HG03280 (cell line): ENCODE data around the gene RNF215.

ENCODE experiments used
- ATAC-seq: cut with Tn5 transposase; IDR thresholded peaks from one replicate; pipeline ENCODE4 v1.9.1; 2021; ENCODE audit warnings: mild to moderate bottlenecking, moderate library complexity; ENCODE audit not compliant: unreplicated experiment

The RNF215 gene

DNA sequence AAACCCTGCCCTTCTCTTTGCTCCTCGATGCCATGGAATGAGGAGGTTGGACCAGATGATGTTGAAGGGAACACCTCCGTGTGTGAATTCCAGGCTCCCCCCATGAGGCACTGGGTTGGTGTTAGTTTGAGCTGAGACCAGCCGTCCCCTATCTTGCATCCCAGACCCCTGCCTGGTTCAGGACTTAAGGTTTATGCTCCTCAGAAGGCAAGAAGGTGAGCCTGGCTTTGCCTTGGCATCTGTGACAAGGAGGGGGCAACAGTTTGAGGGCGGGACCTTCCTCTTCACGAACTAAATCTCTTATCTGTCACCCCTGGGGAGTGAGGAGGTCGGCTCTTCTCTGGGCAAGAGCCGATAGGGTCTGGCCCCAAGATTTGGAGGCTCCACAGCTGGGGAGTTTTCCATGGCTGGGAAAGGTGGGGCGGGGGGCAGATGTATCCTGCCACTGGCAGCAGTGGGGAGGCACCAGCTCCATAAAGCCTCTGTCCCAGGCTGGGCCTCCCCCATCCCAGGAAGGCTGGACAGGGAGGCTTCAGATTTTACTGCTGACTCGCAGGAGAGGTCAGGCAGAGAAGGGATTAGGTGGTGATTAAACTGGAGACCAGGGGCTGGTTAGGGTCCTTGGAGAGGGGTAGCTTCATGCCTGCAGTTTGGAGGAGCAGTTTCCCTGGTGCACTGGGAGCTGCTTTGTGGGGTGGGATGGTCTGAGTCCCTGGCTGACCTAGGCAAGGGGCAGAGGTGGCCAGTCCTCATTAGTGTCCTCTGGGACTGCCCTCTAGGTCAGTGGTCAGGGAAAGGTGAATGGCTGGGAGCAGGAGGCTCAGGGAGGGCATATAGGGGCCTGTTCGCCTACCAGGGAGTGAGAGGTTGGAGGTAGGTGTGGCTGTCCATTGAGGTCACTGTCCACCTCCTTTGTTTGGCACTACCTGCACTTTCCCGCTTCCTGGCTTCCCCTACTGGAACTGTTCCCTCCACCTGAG is 10.7 kb upstream of the RNF215 start:
- no peak for ATAC-seq

DNA sequence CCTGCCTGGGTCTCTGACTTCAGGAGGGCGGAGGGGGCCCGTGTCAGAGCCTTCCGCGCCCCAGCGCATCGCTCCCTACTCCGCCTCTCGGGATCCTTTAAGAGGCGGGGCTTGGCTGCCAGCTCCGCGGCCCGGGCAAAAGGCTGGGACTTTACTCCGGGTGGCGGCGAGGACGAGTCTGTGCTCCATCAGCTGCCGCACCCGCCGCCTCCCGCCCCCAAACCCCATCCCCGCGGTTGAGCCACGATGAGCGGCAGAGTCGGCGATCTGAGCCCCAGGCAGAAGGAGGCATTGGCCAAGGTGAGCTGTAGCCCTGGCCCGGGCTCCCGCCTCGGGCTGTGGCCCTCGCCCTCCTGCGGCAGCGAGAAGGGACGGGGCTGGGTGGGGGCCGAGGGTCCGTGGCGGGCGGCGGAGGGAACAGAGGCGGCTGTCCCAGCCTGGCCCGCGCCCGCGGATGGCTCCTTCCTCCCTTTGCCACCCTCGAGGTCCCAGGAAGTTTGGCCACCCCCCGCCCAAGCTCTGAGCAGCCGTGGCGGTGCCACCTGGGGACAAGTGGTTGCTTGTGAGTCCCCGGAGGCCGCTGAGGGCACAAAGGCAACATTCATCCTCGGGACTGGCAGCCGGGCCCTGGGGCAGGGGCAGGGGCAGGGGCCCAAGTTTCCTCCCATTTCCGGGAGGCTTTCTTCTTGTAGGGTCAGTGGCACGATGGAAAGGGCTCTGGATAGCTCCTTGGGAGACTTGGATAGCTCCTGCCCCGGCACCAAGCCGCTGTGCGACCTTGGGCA is 9.9 kb upstream of the RNF215 start, which contains the start of gene SEC14L2:
TSS of gene SEC14L2 (plus strand) at position 148 of the 785 bp plus-strand sequence. CDS start at position 247, 99 bp downstream.
- no peak for ATAC-seq

DNA sequence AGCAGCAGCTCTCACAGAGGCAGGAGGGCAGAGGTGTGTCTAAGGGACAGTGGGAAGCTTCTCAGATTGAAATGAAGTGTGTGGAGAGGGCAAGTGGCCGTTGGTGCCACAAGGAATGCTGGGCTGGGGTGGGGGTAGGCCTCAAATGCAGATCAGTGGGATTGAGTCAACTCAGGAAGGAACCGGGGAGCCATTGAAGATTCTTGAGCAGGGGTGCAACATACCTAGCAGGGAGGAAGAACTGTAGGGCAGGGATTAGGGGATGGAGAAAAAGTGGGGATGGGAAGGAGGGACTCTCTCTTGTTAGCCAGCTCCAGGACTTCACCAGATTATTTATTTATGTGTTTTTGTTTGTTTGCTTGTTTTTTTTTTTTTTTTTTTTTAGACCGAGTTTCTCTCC is 6.7 kb upstream of the RNF215 start:
- ATAC-seq, result no peak

DNA sequence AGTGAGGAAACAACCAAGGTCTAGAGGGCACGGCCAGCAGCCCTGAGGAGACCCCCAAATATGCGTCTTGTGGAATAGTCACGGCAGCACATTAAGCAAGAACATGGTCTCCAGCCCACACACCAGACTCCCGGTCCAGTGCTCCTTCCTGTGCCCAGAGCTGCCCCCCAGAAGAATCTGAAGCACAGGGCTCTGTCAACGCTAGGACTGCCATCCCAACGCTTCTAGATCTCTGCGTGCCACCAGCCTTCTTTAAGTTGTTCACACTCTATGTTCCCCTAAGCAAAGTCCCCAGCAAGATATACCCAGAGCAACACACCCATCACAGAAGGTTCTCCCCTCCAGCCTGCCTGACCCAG is 6.1 kb upstream of the RNF215 start:
- no peak for ATAC-seq

DNA sequence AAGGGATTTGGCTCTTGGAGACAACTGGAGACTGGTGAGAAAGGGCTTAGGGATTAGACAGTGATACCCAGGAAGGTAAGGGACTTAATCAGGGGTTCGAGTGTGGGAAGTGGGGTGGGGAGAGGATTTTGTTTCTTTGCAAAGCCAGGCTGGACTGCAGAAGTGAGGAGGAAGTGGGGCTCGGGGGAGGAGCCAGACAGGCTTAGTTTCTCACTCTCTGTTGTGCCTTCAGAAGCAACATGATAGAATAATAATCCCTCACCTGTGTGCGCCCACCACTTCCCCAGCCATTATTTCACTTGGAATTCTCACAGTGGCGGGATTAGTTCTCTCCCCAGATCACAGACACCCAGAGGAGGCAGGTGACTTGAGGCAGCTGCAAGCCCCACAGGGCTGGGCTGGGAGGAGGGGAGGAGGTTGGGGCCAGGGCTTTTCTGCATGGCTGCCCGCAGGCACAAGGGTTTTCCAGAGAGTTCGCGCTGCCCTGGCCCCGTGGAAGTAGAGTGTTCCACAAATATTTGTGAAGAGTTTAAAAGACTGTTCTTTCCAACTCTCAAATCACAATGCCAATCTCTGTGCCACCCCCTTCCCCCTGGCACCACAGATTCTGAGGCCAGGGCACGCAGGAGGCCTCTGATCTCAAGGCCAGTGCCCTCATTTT is 5.6 kb upstream of the RNF215 start:
- ATAC-seq, result no peak

DNA sequence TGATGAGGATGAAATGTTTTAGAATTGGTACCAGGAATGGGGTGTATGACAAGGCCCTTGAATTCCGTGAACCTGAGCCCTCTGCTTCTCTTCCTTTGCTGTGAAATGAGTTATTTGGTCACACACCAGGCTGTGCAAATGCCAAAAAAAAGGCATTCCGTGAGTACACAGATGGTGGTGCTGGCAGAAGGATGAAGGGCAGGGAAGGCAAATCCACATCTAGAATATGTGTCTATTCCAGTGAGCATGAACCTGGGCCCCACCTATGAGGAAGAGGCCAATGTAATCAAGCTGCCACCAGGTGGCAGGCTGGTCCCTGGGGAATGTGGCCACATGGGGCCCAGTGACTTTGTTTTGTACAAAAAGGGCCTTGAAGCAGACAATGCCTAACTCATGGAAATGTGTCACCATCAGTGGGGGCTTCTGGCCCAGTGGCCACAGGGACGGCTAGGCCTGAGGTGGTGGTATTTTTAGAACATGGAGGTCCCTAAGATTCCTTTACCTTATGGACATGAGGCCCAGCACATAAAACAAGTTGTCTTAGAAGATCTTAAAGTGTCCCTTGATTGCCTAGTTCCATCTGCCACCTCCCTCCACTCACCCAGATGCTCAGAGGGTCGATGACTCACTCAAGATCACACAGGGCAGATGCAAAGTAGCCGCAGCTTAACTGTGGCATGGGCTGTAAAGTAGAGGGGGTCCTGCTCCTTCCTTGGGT is 3.9 kb upstream of the RNF215 start:
- ATAC-seq, result no peak

DNA sequence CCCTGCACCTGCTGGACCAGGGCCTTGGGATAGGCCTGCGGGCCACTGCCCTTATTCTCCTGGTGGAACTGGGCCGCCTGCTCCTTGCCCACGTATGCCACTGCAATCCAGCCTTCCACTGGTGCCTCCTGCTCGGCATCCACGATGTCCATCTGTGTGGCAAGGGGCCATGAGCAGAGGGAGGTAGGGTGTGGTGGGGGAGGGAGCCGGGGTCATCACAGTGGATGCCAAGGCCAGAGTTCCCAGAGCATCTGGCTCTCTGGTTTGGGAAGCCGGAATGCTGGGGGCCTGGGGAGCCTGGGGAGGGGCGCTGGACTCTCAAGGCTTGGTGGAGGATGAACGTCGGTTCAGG is 627 bp downstream of the RNF215 start:
- ATAC-seq, result no peak

DNA sequence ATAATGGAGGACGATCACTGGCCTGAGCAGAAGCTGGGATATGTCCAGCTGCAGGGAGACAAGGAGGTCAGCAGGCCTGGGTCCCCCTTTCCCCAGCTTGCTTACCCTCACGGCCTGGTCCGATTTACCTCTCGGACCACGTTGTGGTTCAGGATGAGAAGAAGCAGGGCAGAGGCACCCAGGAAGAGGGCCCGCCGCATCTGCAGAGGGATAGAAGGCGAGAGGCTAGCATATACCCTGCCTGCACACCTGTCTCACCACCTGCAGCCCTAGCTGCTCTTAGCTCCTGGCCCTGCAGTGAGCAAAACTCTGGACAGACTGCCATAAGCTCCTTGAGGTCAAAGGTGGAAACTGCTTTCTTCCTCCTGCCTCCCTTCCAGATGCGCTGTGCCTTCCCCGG is 1.3 kb downstream of the RNF215 start:
- ATAC-seq, result no peak

DNA sequence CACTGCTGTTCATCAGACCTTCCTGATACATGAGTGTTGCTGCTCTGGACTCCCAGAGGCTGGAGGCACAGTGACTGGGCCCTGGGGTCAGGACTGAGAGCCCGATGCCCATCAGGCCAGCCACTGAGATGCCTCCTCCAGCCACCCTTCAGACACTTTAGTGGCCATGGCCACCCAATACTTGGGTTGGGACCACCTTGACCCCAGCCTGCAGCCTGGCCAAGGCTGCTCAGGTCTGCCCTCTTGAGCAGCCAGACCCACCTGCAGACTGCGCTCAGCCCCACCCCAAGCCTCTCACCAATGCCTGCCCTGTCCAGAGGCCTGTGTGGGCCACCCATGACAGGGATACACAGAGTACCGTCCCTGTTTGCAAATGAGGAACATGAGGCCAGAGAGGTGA is 4.2 kb downstream of the RNF215 start:
- ATAC-seq, result no peak

DNA sequence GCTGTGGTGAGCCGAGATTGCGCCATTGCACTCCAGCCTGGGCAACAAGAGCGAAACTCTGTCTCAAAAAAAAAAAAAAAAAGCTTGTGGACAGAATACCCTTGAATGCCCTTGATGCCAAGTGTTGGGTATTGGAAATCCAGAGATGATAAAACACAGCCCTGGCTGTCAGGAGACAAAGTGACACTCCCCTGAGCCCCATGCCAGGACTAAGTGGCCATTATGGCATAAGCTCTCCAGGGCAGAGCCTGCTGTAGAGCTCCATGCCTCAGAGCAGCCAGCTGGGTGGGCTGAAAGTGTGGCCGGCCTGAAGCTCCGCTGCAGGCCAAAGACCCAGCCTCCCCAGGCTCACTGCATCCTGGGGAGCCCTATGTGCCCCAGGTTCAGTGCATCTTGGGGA is 4.9 kb downstream of the RNF215 start:
- ATAC-seq, result no peak

DNA sequence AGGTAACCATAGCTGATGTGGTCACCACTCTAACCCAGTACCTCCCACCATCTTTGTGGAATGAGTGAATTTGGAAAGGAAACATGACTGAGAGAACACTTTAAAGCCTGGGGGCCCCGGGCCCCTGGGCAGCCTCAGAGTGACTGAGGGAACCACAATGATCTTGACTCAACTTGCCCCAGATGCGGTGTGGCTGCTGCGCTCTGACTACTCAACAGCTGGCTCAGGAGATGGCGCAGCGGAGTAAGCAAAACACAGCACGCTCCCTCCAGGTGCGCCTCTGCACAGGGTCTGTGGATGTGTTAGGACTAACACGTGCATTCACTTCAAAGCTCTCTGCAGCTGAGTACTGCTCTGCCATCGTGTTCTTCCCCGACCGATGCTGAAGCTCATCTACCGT is 5.9 kb downstream of the RNF215 start:
- ATAC-seq, result no peak

DNA sequence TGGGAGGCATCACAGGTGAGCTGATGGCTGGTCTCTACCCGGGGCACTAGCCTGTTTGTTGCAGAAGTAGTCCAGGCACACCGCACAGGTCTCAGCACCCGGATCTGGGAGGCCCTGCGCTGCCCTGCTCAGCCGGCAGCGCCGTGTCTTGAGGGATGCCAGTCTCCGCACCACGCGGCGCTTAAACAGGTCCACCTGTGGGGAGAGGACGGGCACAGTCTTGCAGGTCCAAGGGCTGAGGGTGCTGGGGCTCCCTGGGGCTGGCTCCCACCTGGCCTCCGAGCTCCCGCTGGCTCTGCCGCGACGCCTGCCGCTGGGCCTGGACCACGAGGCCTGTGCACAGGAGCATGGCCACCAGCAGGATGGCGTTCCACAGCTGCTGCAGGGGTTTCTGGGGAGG is 7.2 kb downstream of the RNF215 start:
- ATAC-seq, result no peak

DNA sequence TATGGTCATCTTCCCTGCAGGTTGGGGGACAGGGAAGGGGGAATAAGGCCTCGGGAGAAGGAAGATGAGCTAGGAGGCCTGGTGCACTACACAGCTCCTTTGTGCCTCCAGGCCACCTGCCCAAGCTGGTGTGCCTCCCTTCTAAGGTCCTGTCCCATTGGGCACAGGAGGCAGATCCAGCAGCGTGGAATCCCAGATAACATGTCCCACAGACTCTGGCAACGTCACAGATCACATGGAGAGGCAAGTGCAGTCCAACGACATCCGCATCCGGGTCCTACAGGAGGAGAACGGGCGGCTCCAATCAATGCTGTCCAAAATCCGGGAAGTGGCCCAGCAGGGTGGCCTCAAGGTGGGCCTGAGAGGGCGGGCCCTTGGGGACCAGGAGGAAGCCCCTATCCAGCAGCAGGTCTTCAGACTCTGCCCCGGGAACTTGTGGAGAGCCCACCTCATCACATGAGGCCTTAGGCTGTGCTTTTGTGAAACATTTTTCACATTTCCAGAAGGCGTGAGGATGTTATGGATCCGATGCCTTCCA is 11.8 kb downstream of the RNF215 start:
- no peak for ATAC-seq

DNA sequence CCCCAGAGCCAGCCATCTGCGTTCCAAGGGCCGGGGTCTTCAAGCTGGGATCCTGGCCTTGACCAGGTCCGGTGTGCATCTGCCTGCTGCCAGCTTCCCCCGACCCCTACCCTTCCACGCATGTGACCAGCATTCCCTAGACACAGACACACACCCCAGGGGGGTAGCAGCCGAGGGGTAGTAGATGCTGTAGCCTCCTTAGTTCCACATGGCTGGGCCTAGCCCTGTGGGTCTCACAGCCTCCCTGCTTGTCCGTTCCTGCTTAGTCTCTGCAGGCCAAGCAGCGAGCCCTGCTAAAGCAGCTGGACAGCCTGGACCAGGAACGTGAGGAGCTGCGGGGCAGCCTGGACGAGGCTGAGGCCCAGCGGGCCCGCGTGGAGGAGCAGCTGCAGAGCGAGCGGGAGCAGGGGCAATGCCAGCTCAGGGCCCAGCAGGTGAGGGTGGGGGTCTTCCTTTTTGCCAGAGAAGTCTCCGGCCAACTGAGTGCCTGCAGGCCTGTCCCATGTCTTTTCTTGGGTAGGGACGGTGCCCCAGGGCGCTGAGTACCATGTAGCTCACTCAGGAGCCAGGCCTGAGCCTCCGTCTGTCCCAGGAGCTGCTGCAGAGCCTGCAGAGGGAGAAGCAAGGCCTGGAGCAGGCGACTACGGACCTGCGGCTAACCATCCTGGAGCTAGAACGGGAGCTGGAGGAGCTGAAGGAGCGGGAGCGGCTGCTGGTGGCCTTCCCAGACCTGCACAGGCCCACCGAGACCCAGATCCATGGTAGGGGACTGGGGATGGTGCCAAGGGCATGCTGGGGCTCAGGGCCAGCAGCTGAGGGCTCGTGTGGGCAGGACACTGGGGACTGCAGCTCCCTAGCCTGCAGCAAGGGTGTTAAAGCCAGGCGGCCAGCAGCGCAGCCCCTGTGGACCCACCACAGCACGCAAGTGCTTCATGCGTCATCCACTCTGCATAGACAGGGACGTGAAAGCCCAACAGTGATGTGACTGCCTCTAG is 13.6 kb downstream of the RNF215 start:
- ATAC-seq, result no peak

DNA sequence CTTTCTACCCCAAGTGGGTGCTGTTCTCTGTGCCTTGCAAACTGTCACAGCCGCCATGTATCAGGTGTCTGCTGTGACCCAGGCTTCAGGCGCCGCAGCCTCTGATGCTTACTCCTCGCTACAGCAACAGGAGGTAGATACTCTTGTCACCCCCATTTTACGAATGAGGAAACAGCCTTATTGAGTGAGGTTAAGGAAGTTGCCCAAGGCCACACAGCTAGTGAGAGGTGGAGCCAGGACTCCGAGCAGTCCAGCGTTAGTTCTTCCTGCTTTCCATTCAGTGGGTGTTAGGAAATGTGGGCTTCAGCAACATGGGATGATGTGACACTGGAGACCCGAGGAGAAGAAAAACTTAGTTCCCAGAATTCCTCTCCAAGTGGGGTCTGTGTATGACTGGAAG is 14.3 kb downstream of the RNF215 start:
- no peak for ATAC-seq

DNA sequence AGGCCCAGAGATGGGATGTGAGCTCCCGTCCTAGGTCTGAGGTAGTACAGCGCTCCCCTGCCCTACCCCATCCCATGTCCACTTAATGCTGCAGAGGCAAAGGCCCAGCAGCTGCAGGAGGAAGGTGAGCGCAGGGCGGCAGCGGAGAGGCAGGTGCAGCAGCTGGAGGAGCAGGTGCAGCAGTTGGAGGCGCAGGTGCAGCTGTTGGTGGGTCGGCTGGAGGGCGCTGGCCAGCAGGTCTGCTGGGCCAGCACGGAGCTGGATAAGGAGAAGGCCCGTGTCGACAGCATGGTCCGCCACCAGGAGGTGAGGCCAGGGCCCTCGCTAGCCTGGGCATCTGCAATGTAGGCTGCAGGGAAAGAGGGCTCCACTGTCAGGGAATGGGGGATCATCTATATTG is 15.2 kb downstream of the RNF215 start:
- ATAC-seq, result no peak

DNA sequence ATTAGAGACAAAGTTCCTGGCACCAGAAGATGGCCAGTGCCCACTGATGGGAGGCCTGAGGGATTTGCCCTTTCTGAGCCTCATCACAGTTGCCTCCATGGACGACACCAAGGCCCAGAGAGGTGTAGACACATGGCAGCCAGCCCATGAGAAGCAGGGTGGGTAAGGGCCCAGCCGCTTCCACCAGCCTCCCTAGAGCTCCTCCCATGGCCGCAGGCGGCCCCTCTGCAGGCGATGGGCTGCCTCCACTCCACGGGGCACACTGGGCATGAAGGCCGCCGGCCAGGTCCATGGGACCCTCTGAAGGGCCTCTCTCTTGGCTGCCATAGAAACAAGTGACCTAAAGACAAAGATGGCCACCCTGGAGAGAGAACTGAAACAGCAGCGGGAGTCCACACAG is 15.9 kb downstream of the RNF215 start:
- no peak for ATAC-seq

DNA sequence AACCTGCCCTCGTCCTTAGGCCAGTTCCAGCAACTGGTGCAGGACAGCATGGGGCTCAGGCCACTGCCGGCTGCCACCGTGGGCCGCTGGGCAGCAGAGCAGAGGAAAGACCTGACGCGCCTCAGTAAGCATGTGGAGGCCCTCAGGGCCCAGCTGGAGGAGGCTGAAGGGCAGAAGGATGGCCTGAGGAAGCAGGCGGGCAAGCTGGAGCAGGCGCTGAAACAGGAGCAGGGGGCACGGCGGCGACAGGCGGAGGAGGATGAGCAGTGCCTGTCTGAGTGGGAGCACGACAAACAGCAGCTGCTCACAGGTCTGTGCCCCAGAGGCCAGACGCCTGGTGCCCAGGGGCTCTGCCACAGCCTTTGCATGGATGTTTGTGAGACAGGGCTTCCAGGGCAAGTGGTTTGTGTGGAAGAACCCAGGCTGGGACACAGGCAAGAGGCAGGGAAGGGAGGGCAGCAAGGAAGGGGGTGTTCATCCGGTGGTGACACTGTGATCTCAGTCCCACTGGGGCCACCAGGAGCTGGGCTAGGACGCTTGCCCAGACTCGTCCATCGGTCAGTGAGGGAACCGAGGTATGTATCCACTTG is 16.5 kb downstream of the RNF215 start:
- ATAC-seq, result no peak

DNA sequence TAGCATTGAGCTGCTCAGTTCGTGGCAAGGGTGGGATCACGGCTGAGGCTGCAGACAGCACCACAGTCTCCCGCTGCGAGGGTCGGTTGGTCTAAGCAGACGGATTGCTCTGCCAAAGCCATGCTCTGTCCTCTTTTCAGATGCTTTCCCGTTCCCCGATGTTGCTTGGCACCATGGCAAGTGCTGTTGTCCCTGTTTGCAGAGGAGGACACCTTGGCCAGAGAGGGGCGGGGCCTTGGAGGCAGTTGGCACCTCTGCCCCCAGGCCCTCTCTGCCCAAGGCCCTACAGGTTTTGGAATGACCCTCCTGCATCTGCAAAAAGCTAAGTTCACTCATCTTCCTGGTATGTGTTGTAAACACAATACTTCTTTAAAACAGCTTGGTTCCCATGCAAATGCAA is 18.8 kb downstream of the RNF215 start:
- no peak for ATAC-seq
